CD4-positive, alpha-beta memory T cell (primary cell): ENCODE data around the gene DHRS4L2. TPM values are rescaled to one million over a fixed set of nuclear protein-coding genes. Genes with fewer than 3 reads are reported as not detected.
"Not testable (repeated sequence)": the region's sequence is repeated elsewhere in the genome, so short reads cannot be mapped to it uniquely, and the experiment has no call there.

Source experiments
- CTCF ChIA-PET: fragments of 350-600 bp; sonication (Branson Sonifier 250); formaldehyde crosslinking; loops from one replicate; lab custom pipeline; 2021; ENCODE audit warnings: inconsistent platforms; ENCODE audit not compliant: partially characterized antibody; lab: Charles Lee
- POLR2A ChIA-PET: fragments of 350-600 bp; sonication (Branson Sonifier 250); formaldehyde crosslinking; loops from one replicate; lab custom pipeline; 2021; ENCODE audit not compliant: partially characterized antibody; lab: Charles Lee
- DNase-seq, 5 donors: peaks; one replicate each; pipeline versions ENCODE4 v3.0.0 to v3.0.0-alpha.2; 2020 to 2022; ENCODE audit warnings: mixed read lengths in 1 of 5
- H3K27ac ChIP-seq: one replicate; pipeline ENCODE4 v1.7.0; 2013; ENCODE audit warnings: low read depth, low read length
- H3K27me3 ChIP-seq: 2 replicates; pipeline ENCODE4 v1.7.0; 2013; ENCODE audit warnings: mild to moderate bottlenecking, low read length, moderate library complexity; ENCODE audit not compliant: insufficient read depth
- H3K36me3 ChIP-seq: 2 replicates; pipeline ENCODE4 v1.7.0; 2013; ENCODE audit warnings: mild to moderate bottlenecking, low read length, moderate library complexity; ENCODE audit not compliant: insufficient read depth
- H3K4me1 ChIP-seq: 2 replicates; pipeline ENCODE4 v1.7.0; 2013; ENCODE audit warnings: mild to moderate bottlenecking, low read length, moderate library complexity; ENCODE audit not compliant: insufficient read depth
- H3K4me3 ChIP-seq, 2 donors: one replicate each; pipeline ENCODE4 v1.7.0; 2013; ENCODE audit warnings: low read length in 2 of 2, mild to moderate bottlenecking in 1 of 2
- H3K9me3 ChIP-seq, 2 donors: one replicate each; pipeline ENCODE4 v1.7.0; 2013; ENCODE audit warnings: low read length in 2 of 2, control low read depth in 1 of 2; ENCODE audit not compliant: control insufficient read depth in 1 of 2
- H3K27ac Mint-ChIP-seq, 7 donors: one replicate each; pipeline ENCODE4 v1.8.0; 2020 to 2021; ENCODE audit warnings: mixed read lengths in 7 of 7, mild to moderate bottlenecking in 6 of 7, inconsistent platforms in 3 of 7, moderate library complexity in 3 of 7
- H3K27me3 Mint-ChIP-seq, 2 donors: one replicate each; pipeline ENCODE4 v1.8.0; 2020 to 2021; ENCODE audit warnings: mixed read lengths in 2 of 2
- H3K36me3 Mint-ChIP-seq, 2 donors: one replicate each; pipeline ENCODE4 v1.8.0; 2020 to 2021; ENCODE audit warnings: mixed read lengths in 2 of 2, inconsistent platforms in 1 of 2, mild to moderate bottlenecking in 1 of 2
- H3K4me1 Mint-ChIP-seq, 4 donors: one replicate each; pipeline ENCODE4 v1.8.0; 2020 to 2021; ENCODE audit warnings: mixed read lengths in 4 of 4, mild to moderate bottlenecking in 1 of 4
- H3K4me3 Mint-ChIP-seq, 8 donors: one replicate each; pipeline ENCODE4 v1.8.0; 2020 to 2021; ENCODE audit warnings: mixed read lengths in 8 of 8, mild to moderate bottlenecking in 7 of 8, moderate library complexity in 6 of 8, inconsistent platforms in 3 of 8
- H3K9me3 Mint-ChIP-seq, 8 donors: one replicate each; pipeline ENCODE4 v1.8.0; 2020 to 2021; ENCODE audit warnings: mixed read lengths in 8 of 8, mild to moderate bottlenecking in 5 of 8, inconsistent platforms in 3 of 8, moderate library complexity in 1 of 8
- intact Hi-C: fragments of 100-400 bp; cut with micrococcal nuclease; formaldehyde crosslinking; loops from one replicate; pipeline ENCODE4 v1.15.1; 2023
- polyA plus RNA-seq, 2 donors: library from polyadenylated mRNA; unstranded; fragments of 300-500 nt; fragmentation: Illumina TruSeq; gene quantifications; one replicate each; pipeline ENCODE4 v1.2.3, GENCODE V29; 2021
- total RNA-seq, 2 experiments: library from RNA; stranded (reverse); gene quantifications; one replicate each; pipeline ENCODE4 v1.2.3, GENCODE V29; 2021

The DHRS4L2 gene
- total and polyA plus RNA-seq, 4 experiments from 2014 or later, result 13.3 to 19.6 (median 17.7) TPM

GRCh38 chr14:24015745-24016144 lies 27.0 kb downstream of the DHRS4L2 start:
- H3K27me3 Mint-ChIP-seq, H3K36me3 Mint-ChIP-seq, POLR2A ChIA-PET, H3K4me3 ChIP-seq, H3K9me3 ChIP-seq, H3K27ac Mint-ChIP-seq, H3K27me3 ChIP-seq, H3K9me3 Mint-ChIP-seq, H3K4me3 Mint-ChIP-seq, H3K36me3 ChIP-seq, DNase-seq, H3K27ac ChIP-seq: not testable (repeated sequence)
- H3K4me1 Mint-ChIP-seq, result peaks cover 6 to 10% (median 8%) of the 10 kb centered on the region in 4 donors
- CTCF ChIA-PET, result interaction anchor here (1.6 kb wide), 2 partner anchors 20 to 41 kb away, joined by 4 to 6 read pairs; no protein-coding TSS in a partner anchor
- intact Hi-C loops, result loop anchor here (2.0 to 10.0 kb wide), 5 partner anchors 61 to 1119 kb away; partner anchors contain the start of genes DHRS4, IRF9 and TINF2
- H3K4me1 ChIP-seq, result peaks cover 10% of the 10 kb centered on the region

- H3K4me1 Mint-ChIP-seq, H3K9me3 ChIP-seq, POLR2A ChIA-PET, H3K27ac Mint-ChIP-seq, H3K4me3 Mint-ChIP-seq, DNase-seq, H3K27ac ChIP-seq, H3K27me3 Mint-ChIP-seq, H3K27me3 ChIP-seq, H3K36me3 Mint-ChIP-seq, H3K4me3 ChIP-seq, H3K4me1 ChIP-seq, H3K36me3 ChIP-seq, CTCF ChIA-PET: not testable (repeated sequence)
- H3K9me3 Mint-ChIP-seq, result peaks cover 0 to 11% (median 0%) of the 10 kb centered on the region in 8 donors
- intact Hi-C loops, result loop anchor here (10.0 kb wide), 2 partner anchors 64 to 1116 kb away; partner anchors contain the start of gene DHRS4
Measured at GRCh38 chr14:24018978-24019377, 30.2 kb downstream of the DHRS4L2 start.

- H3K27me3 ChIP-seq, H3K36me3 Mint-ChIP-seq, H3K4me3 Mint-ChIP-seq, H3K36me3 ChIP-seq, H3K4me3 ChIP-seq, H3K4me1 ChIP-seq, CTCF ChIA-PET, DNase-seq, H3K4me1 Mint-ChIP-seq, H3K27ac ChIP-seq, H3K9me3 ChIP-seq, H3K27me3 Mint-ChIP-seq, H3K27ac Mint-ChIP-seq, POLR2A ChIA-PET: not testable (repeated sequence)
- intact Hi-C loops, result loop anchor here (10.0 kb wide), 2 partner anchors 65 to 1115 kb away; partner anchors contain the start of gene DHRS4
- H3K9me3 Mint-ChIP-seq, result peaks cover 0 to 14% (median 0%) of the 10 kb centered on the region in 8 donors
Measured at GRCh38 chr14:24019944-24020343, 31.2 kb downstream of the DHRS4L2 start.

- Mint-ChIP-seq H3K27ac (peak overlapping the region in 1 of 7 donors; percentile 21), H3K9me3 (peaks cover 0 to 14% (median 0%) of the 10 kb centered on the region in 8 donors)
- H3K36me3 Mint-ChIP-seq, H3K27me3 ChIP-seq, H3K27me3 Mint-ChIP-seq, H3K27ac ChIP-seq, H3K9me3 ChIP-seq, intact Hi-C loops, H3K36me3 ChIP-seq, CTCF ChIA-PET, H3K4me1 ChIP-seq, POLR2A ChIA-PET, H3K4me1 Mint-ChIP-seq, H3K4me3 Mint-ChIP-seq, H3K4me3 ChIP-seq, DNase-seq: not testable (repeated sequence)
Measured at GRCh38 chr14:24020520-24020919, 31.8 kb downstream of the DHRS4L2 start.

- H3K36me3 ChIP-seq, H3K27me3 ChIP-seq, POLR2A ChIA-PET, CTCF ChIA-PET, H3K9me3 ChIP-seq, H3K27ac Mint-ChIP-seq, H3K4me3 ChIP-seq, H3K27ac ChIP-seq, H3K27me3 Mint-ChIP-seq, H3K9me3 Mint-ChIP-seq, H3K4me3 Mint-ChIP-seq, DNase-seq, intact Hi-C loops, H3K36me3 Mint-ChIP-seq, H3K4me1 ChIP-seq: not testable (repeated sequence)
- peaks cover 4 to 10% (median 6%) of the 10 kb centered on the region in 4 donors for H3K4me1 Mint-ChIP-seq
Measured at GRCh38 chr14:24024939-24025418, 36.2 kb downstream of the DHRS4L2 start.

GRCh38 chr14:24029687-24030086 lies 41.0 kb downstream of the DHRS4L2 start:
- peaks cover 0 to 31% (median 19%) of the 10 kb centered on the region in 8 donors for H3K9me3 Mint-ChIP-seq
- DNase-seq, H3K27me3 Mint-ChIP-seq, CTCF ChIA-PET, POLR2A ChIA-PET, H3K4me1 ChIP-seq, H3K27ac Mint-ChIP-seq, H3K9me3 ChIP-seq, H3K27ac ChIP-seq, H3K4me3 ChIP-seq, H3K27me3 ChIP-seq, H3K4me3 Mint-ChIP-seq, H3K36me3 Mint-ChIP-seq, intact Hi-C loops, H3K36me3 ChIP-seq: not testable (repeated sequence)
- peaks cover 4 to 10% (median 8%) of the 10 kb centered on the region in 4 donors for H3K4me1 Mint-ChIP-seq

GRCh38 chr14:24031331-24031730 lies 42.6 kb downstream of the DHRS4L2 start:
- POLR2A ChIA-PET, H3K4me3 ChIP-seq, H3K4me3 Mint-ChIP-seq, CTCF ChIA-PET, H3K4me1 Mint-ChIP-seq, H3K27me3 ChIP-seq, H3K27me3 Mint-ChIP-seq, DNase-seq, H3K36me3 Mint-ChIP-seq, H3K36me3 ChIP-seq, H3K27ac ChIP-seq, intact Hi-C loops, H3K4me1 ChIP-seq, H3K9me3 ChIP-seq: not testable (repeated sequence)
- Mint-ChIP-seq H3K9me3 (peaks cover 0 to 31% (median 19%) of the 10 kb centered on the region in 8 donors), H3K27ac (peak overlapping the region in 1 of 7 donors; percentile 25)
